GM21515 (cell line): ENCODE measurements around the gene ZFHX3.
A peak's percentile ranks its signal among the peaks of the same experiment; 100 is the strongest.

ENCODE experiments used
- ATAC-seq: cut with Tn5 transposase; IDR thresholded peaks from one replicate; pipeline ENCODE4 v1.9.1; 2021; ENCODE audit not compliant: unreplicated experiment

Gene ZFHX3

DNA sequence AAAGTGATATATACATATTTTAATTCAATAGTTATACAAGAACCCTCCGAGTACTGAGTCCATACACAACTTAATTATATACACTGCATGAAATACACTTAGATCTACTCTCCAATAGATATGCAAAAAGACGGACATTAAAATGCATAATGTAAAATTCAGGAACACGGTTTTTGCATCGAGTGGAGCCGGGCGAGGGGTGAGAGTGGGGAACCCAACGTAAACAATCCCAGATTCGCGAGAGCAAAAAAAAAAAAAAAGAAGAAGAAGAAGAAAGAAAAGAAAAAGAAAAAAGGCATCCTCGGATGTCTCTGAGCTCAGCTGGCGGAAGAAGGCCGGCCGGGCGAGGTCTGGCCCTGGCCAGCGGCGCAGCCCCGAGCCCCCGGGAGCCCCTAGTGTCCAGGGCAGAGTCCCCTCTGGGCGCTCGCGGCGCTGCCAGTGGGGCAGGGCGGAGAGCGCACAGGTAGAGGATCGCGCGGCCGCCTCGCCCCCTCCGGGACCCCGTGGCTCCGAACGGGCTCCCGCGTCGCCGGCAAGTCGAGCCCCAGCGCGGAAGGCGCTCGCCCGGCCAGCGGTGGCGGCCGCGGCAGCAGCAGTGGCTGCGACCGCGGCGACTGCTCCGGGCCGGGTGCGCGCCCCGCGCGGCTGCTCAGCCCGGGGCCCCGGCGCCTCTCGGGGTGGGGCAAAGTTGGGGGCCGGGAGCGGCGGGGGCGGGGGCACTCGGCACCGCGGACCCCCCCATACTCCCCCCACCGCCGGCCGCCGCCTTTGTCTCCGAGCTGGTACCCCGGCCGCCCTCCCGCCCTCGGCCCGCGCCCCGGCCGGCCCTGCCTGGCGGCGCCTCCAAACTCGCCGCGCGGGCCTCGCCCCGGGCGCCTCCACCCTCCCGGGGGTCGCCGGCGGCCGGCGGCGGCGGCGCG, 9.6 kb upstream of the ZFHX3 start:
- ATAC-seq, result peak; percentile 51

- ATAC-seq, result no peak
Observed at GRCh38 chr16:73056921-73057290, 9.0 kb upstream of the ZFHX3 start.

DNA sequence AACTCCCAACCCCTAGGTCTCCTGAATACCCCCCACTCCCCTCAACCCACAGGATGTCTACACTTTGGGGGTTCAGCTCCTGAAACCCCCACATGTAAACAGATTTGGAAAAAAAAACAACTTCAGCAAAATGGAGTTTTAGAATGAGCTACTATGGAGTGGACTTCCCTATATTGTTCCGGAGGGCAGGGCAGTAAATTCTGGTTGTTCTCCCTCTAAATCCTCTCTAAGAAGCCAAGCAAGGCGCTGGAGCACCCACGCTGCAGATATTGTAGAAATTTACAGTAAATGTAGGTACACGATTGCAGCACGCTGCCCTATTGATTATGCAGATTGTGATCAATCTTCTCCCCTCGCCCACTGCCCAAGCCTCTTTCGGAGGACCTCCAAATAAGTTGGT, 8.5 kb upstream of the ZFHX3 start:
- no peak for ATAC-seq

DNA sequence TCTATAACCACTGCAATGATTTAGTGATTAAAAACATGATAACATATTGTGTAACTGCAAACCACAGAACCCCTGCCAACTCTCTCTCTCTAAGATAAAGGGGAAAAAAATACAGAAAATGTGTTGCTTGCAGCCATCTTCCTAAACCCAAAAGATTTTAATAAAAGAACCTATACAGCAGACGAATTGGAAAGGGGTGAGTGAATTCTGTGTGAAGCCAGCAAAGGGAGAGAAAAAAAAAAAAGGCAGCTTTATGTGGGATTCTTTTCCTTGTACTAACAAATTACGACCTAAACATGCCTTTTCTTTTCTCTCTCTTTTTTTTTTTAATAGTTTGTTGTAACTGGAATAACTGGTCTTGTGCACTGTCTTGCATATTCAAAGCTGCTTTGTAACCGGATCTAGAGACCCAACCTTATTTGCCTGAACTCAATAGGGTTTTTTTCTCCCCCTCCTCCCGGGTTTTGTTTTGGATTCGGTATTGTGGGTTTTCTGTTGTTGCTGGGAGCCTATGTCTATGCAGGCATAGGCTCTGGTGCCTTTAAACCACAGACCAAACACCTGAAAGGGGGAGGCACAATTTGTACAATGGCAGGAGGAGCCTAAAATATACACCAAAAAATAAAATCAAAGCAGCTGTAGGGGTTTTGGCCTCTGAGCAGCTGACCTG, 7.0 kb upstream of the ZFHX3 start:
- no peak for ATAC-seq

GRCh38 chr16:73054498-73054812, 6.5 kb upstream of the ZFHX3 start:
- ATAC-seq, result no peak

DNA sequence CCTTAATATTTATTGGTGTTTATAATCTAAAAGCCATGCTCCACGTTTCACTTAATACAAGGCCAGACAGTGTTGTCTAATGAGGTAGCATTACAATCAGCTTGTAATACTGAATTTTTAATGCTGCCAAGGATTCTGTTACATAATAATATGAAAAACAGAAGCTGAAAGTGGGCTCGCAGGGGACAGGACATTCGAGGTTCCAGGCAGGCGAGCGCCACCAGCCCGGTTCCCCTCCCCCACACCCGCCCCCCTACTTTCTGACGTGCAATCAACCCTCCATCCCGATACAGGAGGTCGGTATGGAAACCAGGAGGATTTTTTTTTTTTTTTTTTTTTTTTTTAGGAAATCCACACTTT, 6.2 kb upstream of the ZFHX3 start:
- ATAC-seq, result no peak

- no peak for ATAC-seq
Observed at GRCh38 chr16:73053364-73054124, 5.6 kb upstream of the ZFHX3 start.

- ATAC-seq, result no peak
Observed at GRCh38 chr16:73053038-73053363, 5.1 kb upstream of the ZFHX3 start.

GRCh38 chr16:73052576-73052975, 4.6 kb upstream of the ZFHX3 start:
- no peak for ATAC-seq

GRCh38 chr16:73051961-73052360, 4.0 kb upstream of the ZFHX3 start:
- no peak for ATAC-seq

- no peak for ATAC-seq
Observed at GRCh38 chr16:73051226-73051625, 3.3 kb upstream of the ZFHX3 start.

DNA sequence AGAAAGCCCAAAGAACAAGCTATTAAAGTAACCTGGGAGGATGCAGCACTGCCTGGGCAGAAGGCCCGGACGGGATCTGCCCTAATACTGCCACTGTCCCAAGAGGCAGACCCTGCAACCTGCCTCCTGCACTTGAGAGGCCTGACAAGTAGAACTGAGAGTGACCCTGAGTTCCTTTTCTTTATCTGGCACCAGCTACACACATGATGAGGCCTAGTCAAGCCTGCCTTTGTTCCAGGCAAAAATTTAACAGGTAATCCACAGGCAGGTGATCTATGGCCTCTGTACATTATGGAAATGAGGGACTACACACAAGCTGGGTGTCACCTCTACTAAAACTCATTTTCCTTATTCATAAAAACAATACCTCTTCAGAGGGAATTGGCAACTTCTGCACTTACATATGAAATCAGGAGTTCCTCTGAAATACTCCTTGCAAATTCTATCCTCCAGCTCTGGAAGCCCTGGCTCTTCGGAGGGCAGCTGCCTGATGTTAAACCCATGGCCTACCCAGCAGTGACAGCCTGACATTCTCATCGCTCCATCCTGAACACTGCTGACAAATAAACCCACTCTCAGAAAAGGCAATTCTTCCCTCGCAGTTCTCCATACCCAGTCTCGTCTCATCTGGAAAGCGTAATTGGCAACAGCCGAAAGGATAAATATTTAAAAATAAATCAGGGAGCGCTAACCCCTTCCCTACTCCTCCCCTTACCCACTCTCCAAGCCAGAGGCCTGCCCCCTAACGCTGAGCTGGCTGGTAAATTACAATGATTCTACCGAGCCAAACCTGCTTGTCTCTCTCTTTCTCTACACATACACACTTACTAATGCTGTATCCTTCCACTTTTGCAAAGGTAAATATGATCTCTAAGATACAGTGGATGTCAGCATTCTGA, 2.5 kb upstream of the ZFHX3 start:
- no peak for ATAC-seq

- ATAC-seq, result no peak
Observed at GRCh38 chr16:73049511-73049910, 1.6 kb upstream of the ZFHX3 start.

GRCh38 chr16:73049091-73049490, 1.2 kb upstream of the ZFHX3 start:
- no peak for ATAC-seq

DNA sequence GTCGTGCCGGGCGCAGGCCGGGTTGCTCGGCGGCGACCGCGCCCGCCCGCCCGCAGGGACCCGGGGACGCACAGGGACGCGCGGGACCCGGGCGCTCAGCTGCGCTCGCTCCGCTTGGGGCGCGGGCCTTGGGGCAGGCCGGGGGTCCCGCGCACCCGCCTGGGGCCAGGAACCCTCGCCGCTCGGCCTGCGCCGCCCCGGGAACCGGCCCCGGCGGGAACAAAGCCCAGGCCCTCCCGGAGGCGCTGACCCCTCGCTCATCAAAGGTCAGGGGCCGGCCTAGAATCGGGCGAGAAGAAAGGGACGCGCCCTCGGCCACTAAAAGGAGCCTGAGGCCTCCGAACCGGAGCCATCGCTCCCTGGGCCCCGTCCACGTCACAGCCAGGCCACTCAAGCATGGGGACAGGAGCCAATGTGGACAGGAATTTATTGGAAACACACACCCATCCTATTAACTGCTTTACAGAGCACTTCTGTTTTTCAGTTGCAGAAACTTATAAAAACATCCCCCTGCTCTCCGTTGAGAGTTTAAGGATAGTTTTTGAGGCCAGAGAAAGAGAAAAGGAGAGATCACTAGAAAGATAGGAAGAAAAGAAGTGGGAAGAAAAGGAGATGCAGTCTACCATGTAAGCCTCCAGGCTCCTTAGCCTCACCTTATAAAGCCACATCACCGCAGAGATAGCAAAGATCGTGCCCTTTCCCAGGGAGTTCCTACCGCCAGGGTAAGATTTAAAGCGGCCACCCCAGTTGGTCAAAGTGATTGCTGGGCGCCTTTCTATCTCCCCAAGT, 558 bp upstream of the ZFHX3 start:
- no peak for ATAC-seq

- ATAC-seq, result no peak
Observed at GRCh38 chr16:73047221-73047535, 750 bp downstream of the ZFHX3 start.

GRCh38 chr16:73046849-73047214, 1.1 kb downstream of the ZFHX3 start:
- no peak for ATAC-seq

GRCh38 chr16:73046202-73046848, 1.6 kb downstream of the ZFHX3 start:
- ATAC-seq, result no peak

- ATAC-seq, result no peak
Observed at GRCh38 chr16:73043828-73044467, 4.0 kb downstream of the ZFHX3 start.

DNA sequence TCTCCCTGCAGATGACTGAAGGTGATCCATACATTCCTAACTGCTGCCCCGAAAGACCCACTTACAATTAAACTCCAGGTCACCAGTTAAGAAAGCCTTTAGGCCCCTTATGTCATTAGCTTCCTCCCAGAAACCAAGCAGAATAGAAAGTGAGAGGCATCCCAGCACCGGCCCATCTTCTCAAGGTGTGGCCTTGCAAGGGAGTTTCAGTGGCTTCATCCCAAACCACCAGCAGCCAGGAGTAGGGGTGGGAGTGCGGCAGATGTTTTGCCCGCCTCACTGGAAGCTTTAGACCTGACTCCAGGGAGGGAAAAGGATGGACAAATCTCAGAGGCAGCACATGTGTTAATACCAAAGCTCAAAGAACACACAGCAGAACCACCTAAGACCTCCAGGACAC, 5.1 kb downstream of the ZFHX3 start:
- ATAC-seq, result no peak
